Caki2 (cell line): ENCODE measurements around the gene RPL18A. TPM values are rescaled to one million over a fixed set of nuclear protein-coding genes. Genes with fewer than 3 reads are reported as not detected.

Source experiments
- DNase-seq: peaks from one replicate; pipeline ENCODE4 v3.0.0-alpha.2; 2015; ENCODE audit warnings: low read depth
- in situ Hi-C: cut with HindIII; loops from 2 replicates; pipeline ENCODE4 v1.10.0; 2016; ENCODE audit warnings: low sequenced_read_pairs, low pct_unique_long_range_greater_than_20kb, mixed read lengths
- total RNA-seq: library from RNA; depleted of rRNA; stranded (reverse); fragments of >200 nt; shearing (Covaris generic); gene quantifications from 2 replicates; pipeline ENCODE4 v1.2.3, GENCODE V29; 2014; ENCODE audit warnings: low replicate concordance

RPL18A gene
- total RNA-seq, 1 experiment from 2014 or later = 893 TPM

DNA sequence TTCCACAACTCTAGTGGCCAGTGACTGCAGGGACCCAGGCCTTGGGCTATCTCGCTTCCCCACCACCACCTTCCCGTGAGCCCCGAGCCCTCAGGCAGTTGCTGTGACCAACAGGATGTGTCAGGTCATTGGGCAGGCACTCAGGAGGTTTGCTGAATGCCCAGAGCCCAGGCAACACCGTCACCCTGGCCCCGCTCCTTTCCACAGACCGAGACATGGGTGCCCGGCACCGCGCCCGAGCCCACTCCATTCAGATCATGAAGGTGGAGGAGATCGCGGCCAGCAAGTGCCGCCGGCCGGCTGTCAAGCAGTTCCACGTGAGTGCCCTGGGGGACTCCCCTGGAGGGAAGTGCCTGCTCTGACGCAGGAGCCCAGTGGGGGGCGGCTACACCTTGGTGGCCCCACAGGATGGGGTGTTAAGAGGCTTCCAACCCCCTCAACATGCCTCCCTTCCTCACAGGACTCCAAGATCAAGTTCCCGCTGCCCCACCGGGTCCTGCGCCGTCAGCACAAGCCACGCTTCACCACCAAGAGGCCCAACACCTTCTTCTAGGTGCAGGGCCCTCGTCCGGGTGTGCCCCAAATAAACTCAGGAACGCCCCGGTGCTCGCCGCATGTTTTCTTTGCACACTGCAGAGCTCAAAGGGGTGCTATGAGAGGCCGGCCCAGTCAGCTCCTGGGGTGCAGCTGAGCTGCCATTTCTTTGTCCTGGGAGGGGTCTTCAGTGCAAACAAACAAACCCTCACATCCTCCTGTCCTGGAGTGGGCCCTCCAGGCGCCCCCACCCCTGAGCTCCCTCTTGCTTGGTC lies 3.2 kb downstream of the RPL18A start:
- no peak for DNase-seq

DNA sequence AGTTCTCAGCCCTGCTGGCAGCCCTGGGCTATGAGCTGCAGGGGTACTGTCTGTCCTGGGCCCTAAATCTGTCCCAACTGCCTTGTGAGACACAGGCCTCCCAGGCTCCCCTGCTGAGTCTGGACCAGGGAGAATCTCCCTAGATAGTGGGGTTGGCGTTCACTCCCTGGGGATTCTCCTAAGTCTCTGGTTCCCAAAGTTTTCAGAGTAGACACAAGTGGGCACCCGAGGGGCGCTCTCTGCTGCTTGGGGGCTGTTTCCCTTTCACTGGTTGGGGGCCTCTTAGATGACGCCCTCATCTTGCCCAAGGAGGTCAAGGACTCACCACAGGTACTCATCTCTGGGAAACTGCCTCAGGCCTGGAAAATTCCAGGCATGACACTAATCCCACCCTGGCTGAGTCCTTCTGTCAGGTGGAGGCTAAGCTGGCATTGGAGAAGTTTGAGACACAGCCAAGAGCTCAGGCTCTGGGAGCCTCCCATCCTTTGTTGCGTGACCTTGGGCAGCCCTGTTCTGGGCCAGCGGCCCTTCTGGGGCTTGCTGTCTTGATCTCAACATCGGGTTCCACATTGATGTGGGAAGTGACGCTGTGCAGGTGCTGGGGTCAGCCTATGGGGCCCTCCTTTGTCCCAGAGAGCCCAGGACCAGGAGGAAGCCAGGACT lies 3.9 kb downstream of the RPL18A start:
- in situ Hi-C loops = no loop called here
- no peak for DNase-seq

More for the DNA sequence above, 3.2 kb downstream of the RPL18A start:
- in situ Hi-C loops = no loop called here

DNA sequence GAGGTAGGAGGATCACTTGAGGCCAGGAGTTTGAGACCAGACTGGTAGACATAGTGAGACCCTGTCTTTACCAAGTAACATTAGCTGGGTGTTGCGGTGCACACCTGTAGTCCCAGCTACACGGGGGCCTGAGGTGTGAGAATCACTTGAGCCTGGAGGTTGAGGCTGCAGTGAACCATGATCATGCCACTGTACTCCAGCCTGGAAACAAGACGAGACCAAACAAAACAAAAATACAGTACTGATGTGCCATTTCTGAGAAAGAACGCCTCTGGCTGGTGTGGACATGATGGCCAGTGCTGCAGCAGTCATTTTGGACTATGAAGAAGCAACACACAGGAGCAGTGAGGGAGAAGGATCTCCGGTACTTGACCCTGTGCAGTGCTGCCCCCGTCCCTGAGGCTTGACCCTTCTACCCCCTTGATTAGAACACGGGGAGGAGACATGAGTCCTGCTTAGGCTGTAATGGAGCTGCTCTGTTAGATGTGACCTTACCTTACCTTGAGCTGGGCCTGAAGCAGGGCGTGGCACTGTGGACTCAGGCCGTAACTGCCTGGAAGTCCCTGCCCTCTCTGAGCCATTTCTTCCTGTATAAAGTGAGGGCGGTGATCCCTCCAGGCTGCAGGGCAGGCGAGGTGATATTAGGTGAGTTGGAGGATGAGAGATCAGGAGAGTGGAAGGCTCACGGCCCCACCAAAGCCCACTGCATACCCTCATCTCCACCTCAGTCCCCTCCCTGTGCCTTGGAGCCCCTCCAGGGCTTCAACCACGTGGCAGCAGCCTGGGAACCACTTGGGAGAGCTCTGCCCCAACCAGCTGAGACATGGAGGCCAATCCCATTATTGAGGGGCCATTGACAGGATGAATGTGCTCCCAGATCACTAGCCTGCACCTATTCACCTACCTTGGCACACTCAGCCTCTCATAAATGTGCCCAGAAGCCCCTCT lies 5.9 kb downstream of the RPL18A start:
- peak; percentile 28 for DNase-seq
- in situ Hi-C loops = no loop called here

DNA sequence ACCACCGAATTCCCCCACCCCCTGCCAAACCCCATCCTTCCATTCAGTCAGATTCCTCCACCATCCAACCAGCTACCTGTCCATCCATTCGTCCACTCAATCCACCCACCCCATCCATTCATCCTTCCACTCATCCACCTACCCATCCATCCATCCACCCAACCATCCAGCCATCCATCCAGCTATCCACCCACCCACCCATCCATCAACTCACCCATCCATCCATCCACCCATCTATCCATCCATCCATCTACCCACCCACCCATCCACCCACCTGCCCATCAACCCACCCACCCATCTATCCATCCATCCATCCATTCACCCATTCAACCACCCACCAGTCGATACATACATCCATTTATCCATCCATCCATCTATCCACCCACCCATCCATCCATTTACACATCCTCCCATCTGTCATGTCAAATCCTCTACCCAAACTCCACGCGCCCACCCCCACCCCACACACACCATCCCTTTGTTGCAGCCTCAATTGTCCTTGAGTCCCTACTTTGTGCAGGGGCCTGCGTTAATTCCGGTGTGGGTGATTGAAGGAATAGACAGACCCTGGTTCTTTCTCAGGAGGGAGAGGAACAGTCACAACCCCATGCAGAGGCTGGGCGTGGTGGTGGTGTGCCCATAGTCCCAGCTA lies 6.7 kb downstream of the RPL18A start:
- in situ Hi-C loops = no loop called here

DNA sequence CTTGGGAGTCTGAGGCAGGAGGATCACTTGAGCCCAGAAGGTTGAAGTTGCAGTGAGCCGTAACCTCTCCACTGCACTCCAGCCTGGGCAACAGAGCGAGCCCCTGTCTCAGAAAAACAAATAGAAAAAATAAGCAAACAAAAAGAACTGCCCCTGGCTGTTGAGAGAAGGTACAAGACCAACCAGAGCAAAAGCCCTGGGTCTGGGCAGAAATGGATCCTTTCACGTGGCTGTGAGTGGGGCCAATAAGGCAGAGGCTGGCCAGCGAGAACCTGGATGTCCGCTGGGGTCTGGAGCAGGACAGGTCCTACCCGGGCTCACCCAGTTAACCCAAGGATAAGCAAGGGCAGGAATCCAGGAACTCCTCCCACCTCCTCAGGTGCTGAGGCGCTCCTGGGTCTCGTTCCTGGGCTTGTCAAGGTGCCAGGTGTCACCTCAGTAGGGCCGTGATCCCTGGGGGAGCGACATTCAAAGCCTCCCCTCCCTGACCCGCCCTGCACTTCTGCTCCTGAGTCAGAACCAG lies 7.3 kb downstream of the RPL18A start:
- in situ Hi-C loops = no loop called here
- DNase-seq = no peak

More for the DNA sequence above, 6.7 kb downstream of the RPL18A start:
- DNase-seq = no peak

DNA sequence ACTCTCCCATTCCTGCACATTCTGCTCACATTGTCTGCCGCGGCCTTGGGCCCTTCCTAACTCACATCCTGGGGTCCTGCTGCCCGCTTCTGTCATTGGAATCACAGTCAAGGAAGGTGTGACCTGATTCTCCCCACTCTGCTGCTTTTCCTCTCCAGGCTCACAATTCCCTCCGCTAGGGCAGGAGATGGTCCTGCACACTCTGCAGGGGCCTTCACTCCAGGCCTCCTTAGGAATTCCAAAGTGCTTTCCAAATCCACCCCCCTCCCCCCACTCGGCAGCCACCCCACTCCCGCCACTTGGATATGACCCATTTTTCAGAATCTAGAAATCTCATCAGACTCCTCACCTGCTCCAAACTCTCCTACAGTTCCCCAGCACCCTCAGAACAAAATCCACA lies 9.0 kb downstream of the RPL18A start:
- DNase-seq = no peak
- in situ Hi-C loops = no loop called here

DNA sequence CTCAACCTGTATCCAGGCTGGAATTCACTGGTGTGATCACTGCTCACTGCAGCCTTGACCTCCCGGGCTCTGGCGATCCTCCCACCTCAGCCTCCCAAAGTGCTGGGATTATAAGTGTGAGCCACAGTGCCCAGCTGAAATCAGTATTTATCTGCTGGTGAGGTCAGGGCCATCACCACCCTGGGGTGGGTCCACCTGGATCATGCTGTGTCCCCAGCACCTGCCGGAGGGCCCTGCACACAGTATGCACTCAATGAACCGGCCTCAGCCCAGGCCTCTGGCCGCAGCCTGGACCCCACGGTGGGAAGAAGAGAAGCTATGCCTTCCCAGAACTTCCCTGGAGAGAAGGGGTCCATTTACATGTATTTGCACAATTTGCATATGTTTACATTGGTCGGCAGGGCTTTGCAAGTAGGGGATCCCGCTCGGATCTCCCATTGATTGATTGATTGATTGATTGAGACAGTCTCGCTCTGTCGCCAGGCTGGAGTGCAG lies 9.5 kb downstream of the RPL18A start:
- in situ Hi-C loops = no loop called here
- no peak for DNase-seq

DNA sequence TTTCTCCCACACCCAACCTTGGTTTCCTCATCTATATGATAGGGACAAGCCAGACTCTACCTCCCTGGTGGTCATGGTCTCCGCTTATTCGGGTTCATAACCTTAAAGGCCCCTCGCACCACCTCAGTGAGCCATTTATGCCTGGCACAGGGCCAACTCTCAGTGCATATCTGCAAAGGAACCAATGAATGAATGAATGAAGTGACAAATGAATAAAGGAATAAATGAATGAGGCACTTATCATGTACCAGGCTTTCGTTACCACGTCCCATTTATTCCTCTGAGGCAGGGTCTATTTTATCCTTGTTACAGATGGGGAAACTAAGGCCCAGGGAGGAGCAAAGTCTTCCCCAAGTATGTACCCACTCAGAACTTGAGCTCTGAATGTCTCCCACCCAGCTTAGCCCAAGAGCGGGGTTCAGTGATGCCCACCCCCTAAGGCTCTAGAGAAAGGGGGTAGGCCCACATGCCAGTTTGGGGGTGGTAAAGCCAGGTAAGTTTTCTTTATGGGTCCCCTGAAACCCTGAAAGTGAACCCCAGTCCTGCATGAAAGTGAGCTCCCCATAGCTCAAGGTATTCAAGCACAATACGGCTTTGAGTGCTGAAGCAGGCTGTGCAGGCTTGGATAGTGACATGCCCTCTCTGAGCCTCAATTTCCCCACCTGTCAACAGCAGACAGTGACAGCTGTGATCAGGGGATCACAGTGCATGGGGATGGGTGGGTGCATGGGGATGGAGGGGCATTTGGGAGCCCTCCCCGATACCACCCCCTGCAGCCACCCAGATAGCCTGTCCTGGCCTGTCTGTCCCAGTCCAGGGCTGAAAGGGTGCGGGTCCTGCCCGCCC lies 11.5 kb downstream of the RPL18A start:
- no peak for DNase-seq
- in situ Hi-C loops = no loop called here

DNA sequence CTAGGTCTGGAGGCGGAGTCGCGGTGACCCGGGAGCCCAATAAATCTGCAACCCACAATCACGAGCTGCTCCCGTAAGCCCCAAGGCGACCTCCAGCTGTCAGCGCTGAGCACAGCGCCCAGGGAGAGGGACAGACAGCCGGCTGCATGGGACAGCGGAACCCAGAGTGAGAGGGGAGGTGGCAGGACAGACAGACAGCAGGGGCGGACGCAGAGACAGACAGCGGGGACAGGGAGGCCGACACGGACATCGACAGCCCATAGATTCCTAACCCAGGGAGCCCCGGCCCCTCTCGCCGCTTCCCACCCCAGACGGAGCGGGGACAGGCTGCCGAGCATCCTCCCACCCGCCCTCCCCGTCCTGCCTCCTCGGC lies 12.2 kb downstream of the RPL18A start, which contains the start of gene SLC5A5:
SLC5A5 (plus strand) TSS at position 68 of the 373 bp plus-strand sequence. CDS start 375 bp downstream, outside the sequence.
- in situ Hi-C loops = no loop called here
- DNase-seq = no peak

DNA sequence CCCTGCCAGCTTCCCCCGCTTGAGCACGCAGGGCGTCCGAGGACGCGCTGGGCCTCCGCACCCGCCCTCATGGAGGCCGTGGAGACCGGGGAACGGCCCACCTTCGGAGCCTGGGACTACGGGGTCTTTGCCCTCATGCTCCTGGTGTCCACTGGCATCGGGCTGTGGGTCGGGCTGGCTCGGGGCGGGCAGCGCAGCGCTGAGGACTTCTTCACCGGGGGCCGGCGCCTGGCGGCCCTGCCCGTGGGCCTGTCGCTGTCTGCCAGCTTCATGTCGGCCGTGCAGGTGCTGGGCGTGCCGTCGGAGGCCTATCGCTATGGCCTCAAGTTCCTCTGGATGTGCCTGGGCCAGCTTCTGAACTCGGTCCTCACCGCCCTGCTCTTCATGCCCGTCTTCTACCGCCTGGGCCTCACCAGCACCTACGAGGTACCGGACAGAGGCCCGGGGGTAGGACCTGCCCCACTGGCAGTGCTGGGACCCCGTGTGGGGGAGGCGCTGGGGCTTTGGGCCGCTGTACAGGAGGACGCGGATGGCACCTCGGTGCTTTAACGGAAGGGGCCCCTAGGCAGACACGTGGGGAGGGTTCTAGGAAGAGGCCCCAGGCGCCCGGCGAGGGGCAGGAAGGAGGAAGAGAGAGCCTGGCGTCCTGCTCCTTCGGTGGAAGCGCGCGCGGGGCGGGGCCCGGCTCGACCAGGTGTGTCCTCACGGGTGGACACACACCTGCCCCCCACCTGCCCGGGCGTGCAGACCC lies 12.7 kb downstream of the RPL18A start:
- in situ Hi-C loops = no loop called here
- no peak for DNase-seq

DNA sequence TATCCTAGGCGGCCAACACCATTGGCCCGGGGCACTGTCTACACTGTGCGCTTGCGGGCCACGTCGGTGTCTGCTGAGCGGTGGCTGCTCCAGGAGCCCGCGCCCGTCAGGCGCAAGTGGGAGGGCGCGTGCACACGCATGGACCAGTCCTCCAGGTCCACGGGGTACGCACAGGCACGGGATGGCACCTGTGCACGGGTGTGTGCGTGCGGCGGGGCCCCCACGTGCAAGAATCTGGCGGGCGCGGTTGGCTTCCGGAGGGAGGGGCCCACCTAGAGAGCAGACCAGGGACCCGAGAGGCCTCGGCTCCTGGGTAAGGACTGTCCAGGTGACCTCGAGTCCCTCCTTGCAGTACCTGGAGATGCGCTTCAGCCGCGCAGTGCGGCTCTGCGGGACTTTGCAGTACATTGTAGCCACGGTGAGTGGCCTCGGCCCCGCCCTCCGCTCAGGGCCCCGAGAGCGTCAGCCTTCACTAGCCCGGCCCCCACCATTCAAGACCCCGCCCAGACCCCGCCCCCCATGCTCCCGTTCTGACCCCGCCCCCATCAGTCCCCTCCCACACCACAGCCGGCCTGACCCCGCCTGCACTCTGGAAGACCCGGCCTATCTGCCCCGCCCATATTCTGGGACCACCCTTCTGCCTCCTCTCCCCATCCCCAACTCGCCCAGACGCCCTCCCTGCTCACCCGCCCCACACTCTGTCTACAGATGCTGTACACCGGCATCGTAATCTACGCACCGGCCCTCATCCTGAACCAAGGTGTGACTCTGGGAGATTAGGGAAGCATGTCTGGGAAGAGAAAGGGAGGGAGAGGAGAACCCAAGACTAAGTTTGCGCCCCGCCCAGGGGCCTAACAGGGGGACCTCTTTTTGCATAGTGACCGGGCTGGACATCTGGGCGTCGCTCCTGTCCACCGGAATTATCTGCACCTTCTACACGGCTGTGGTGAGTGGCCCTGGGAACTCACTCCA lies 14.4 kb downstream of the RPL18A start:
- peak; percentile 46 for DNase-seq
- in situ Hi-C loops = no loop called here

DNA sequence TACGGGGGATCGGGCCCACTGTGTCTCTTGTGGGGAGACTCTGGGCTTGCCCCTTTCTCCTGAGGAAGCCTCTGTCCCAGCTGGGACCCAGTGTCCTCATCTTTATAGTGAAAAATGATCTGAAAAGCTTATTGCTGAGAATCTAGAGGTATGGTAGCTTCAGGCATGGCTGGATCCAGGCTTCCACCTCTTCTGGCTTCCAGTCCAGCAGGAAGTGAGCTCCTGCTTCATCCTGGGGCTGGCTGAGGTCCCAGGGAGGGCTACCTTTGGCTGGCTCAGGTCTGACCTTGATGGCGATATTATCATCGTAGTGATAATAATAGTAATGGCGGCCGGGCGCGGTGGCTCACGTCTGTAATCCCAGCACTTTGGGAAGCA lies 15.0 kb downstream of the RPL18A start:
- no peak for DNase-seq
- in situ Hi-C loops = no loop called here

DNA sequence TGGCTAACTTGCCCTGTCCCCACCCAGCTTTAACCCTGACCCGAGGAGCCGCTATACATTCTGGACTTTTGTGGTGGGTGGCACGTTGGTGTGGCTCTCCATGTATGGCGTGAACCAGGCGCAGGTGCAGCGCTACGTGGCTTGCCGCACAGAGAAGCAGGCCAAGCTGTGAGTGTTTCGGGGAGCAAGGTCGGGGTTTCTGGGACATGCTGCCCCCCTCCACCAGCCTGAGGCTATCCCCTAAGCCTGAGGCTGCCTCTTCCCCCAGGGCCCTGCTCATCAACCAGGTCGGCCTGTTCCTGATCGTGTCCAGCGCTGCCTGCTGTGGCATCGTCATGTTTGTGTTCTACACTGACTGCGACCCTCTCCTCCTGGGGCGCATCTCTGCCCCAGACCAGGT lies 18.0 kb downstream of the RPL18A start:
- in situ Hi-C loops = no loop called here
- no peak for DNase-seq

DNA sequence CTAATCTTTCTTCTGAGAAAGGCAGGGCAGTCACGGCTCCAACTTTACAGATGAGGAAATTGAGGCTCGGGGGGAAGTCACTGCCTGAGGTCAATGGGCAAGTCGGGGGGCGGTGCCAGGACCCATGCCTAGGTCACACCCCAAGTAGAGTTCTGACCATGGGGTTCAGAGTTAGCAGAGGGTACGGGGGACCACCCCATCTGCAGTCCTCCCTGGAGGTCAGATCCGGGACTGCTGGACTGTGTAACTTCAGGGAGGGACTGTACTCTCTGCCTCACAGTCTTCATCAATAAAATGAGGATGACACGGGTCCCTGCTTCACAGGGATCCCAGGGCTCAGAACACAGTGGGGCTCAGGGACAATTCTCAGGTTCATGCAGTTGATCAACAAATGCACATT lies 19.8 kb downstream of the RPL18A start:
- DNase-seq = no peak
- in situ Hi-C loops = no loop called here

DNA sequence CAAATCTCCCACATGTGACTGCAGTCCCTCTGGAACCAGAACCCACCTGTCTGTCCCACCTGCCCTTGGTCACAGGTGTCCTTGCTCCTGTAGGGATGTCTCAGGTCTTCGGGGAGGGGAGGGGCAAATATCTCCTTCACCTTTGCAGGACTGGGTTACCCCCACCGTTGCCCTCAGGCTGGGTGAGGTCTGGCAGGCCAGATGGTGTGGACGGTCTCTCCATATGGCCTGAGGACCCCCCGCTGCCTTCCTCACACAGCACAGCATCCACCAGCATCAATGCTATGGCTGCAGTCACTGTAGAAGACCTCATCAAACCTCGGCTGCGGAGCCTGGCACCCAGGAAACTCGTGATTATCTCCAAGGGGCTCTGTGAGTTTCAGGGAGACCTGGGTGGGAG lies 22.0 kb downstream of the RPL18A start:
- in situ Hi-C loops = no loop called here
- DNase-seq = no peak
